ENCODE results near the gene FANCM.

DNA sequence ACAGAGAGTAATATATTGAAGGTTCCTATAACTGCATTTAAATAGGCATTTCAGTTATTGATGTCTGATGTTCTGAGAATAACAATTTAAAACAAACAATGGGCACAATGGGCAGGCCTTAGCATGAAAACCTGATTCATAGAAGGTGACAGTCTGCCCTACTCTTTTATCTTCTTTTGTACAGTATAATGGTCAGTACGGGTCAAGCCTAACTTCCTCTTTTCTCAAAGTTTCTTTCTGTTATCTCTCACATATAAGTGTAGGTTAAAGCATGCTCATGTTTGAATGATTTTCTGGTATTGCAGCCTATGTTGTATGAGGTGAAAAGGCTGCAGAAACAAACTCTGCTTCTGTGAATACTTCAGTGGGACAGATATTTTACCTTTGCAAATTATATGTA is 15.6 kb upstream of the FANCM start:
- TF ChIP-seq CTCF (IDR thresholded peaks at IDR 0.05; ENCODE audit: poor library complexity, severe bottlenecking), result no peak
- no peak for TF ChIP-seq EZH2 (IDR thresholded peaks at IDR 0.05; ENCODE audit: borderline replicate concordance, insufficient read depth, low read length, poor library complexity, severe bottlenecking)
- TF ChIP-seq POLR2AphosphoS5 (IDR thresholded peaks at IDR 0.05), result no peak
- TF ChIP-seq EP300 (conservative IDR thresholded peaks at IDR 0.05; ENCODE audit: poor library complexity, severe bottlenecking), result no peak
